Astrocyte (in vitro differentiated cells and primary cell): ENCODE measurements around the gene MIER1. TPM values are rescaled to one million over a fixed set of nuclear protein-coding genes. Genes with fewer than 3 reads are reported as not detected.
"Not testable (repeated sequence)": the region's sequence is repeated elsewhere in the genome, so short reads cannot be mapped to it uniquely, and the experiment has no call there.

Experiments used
- DNase-seq: peaks from one replicate; pipeline ENCODE4 v3.0.0-alpha.2; 2010; ENCODE audit warnings: low read depth
- FAIRE-seq: peaks from 2 replicates; lab custom pipeline; 2011; peaks lifted over from hg19 to GRCh38; lab: Jason Lieb, UNC
- H2AFZ ChIP-seq: 2 replicates; pipeline ENCODE4 v1.6.0; 2012; ENCODE audit warnings: low read depth, low read length, inconsistent platforms
- H3K27ac ChIP-seq: 2 replicates; pipeline ENCODE4 v1.5.1; 2011; ENCODE audit warnings: low read depth, low read length, inconsistent platforms
- H3K27me3 ChIP-seq: 2 replicates; pipeline ENCODE4 v1.6.0; 2011; ENCODE audit warnings: low read length, inconsistent platforms; ENCODE audit not compliant: insufficient read depth
- H3K36me3 ChIP-seq: 2 replicates; pipeline ENCODE4 v1.5.1; 2011; ENCODE audit warnings: low read length, inconsistent platforms; ENCODE audit not compliant: insufficient read depth
- H3K4me1 ChIP-seq: 2 replicates; pipeline ENCODE4 v1.5.1; 2011; ENCODE audit warnings: low read length, inconsistent platforms; ENCODE audit not compliant: insufficient read depth
- H3K4me2 ChIP-seq: 2 replicates; pipeline ENCODE4 v1.6.0; 2012; ENCODE audit warnings: low read length, inconsistent platforms
- H3K4me3 ChIP-seq: 2 replicates; pipeline ENCODE4 v1.5.1; 2011; ENCODE audit warnings: low read depth, mild to moderate bottlenecking, low read length, inconsistent platforms; ENCODE audit not compliant: insufficient read depth
- H3K79me2 ChIP-seq: 2 replicates; pipeline ENCODE4 v1.6.0; 2012; ENCODE audit warnings: mild to moderate bottlenecking, low read length, inconsistent platforms; ENCODE audit not compliant: insufficient read depth
- H3K9ac ChIP-seq: 2 replicates; pipeline ENCODE4 v1.6.0; 2012; ENCODE audit warnings: mild to moderate bottlenecking, low read length, inconsistent platforms
- H3K9me3 ChIP-seq: 2 replicates; pipeline ENCODE4 v1.5.1; 2012; ENCODE audit warnings: low read depth, mild to moderate bottlenecking, low read length, inconsistent platforms; ENCODE audit not compliant: insufficient read depth
- H4K20me1 ChIP-seq: 2 replicates; pipeline ENCODE4 v1.6.0; 2012; ENCODE audit warnings: low read length, inconsistent platforms; ENCODE audit not compliant: insufficient read depth
- H3K27ac Mint-ChIP-seq: one replicate; pipeline ENCODE4 v1.8.0; 2021; ENCODE audit warnings: mild to moderate bottlenecking, mixed read lengths; ENCODE audit not compliant: unreplicated experiment
- H3K27me3 Mint-ChIP-seq: one replicate; pipeline ENCODE4 v1.8.0; 2021; ENCODE audit warnings: low read depth, mixed read lengths; ENCODE audit not compliant: unreplicated experiment
- H3K36me3 Mint-ChIP-seq: one replicate; pipeline ENCODE4 v1.8.0; 2021; ENCODE audit warnings: low read depth, mixed read lengths; ENCODE audit not compliant: unreplicated experiment
- H3K4me1 Mint-ChIP-seq: one replicate; pipeline ENCODE4 v1.8.0; 2021; ENCODE audit warnings: low read depth, mixed read lengths; ENCODE audit not compliant: unreplicated experiment
- H3K4me3 Mint-ChIP-seq: one replicate; pipeline ENCODE4 v1.8.0; 2021; ENCODE audit warnings: mild to moderate bottlenecking, moderate library complexity, mixed read lengths; ENCODE audit not compliant: unreplicated experiment
- H3K9me3 Mint-ChIP-seq: one replicate; pipeline ENCODE4 v1.8.0; 2021; ENCODE audit warnings: mild to moderate bottlenecking, mixed read lengths; ENCODE audit not compliant: unreplicated experiment
- CTCF ChIP-seq: IDR thresholded peaks from 2 replicates; pipeline ENCODE4 v1.5.1; 2011; ENCODE audit warnings: low read depth, mild to moderate bottlenecking, inconsistent platforms, low read length, moderate library complexity; ENCODE audit not compliant: insufficient read depth
- EZH2 ChIP-seq: IDR thresholded peaks from 2 replicates; pipeline ENCODE4 v1.6.1; 2012; ENCODE audit warnings: mild to moderate bottlenecking, low read length, inconsistent platforms; ENCODE audit not compliant: insufficient read depth
- total RNA-seq: library from RNA; stranded (reverse); gene quantifications from 2 replicates; pipeline ENCODE4 v1.2.1, GENCODE V29; 2021

The MIER1 gene
- total RNA-seq, 1 donor from 2014 or later = 40.2 TPM

GRCh38 chr1:66968574-66968973 lies 43.8 kb downstream of the MIER1 start:
- Histone ChIP-seq H3K4me1 (no peaks in the 10 kb centered on the region), H3K36me3 (peaks cover 28% of the 10 kb centered on the region), H3K79me2 (no peaks in the 10 kb centered on the region), H3K27ac (no peak overlapping the region), H4K20me1 (no peaks in the 10 kb centered on the region), H3K9me3 (no peaks in the 10 kb centered on the region), H3K4me3 (no peak overlapping the region), H3K9ac (no peak overlapping the region), H3K4me2 (no peak overlapping the region), H3K27me3 (no peaks in the 10 kb centered on the region), H2AFZ (no peak overlapping the region)
- Mint-ChIP-seq H3K9me3 (no peaks in the 10 kb centered on the region), H3K36me3 (peaks cover 19% of the 10 kb centered on the region), H3K27me3 (no peaks in the 10 kb centered on the region), H3K4me3 (no peak overlapping the region), H3K4me1 (no peaks in the 10 kb centered on the region), H3K27ac (no peak overlapping the region)
- DNase-seq = no peak
- FAIRE-seq = no peak
- no peak for TF ChIP-seq EZH2
- no peak for TF ChIP-seq CTCF

- no peak overlapping the region for H2AFZ ChIP-seq
- no peak for DNase-seq
- no peaks in the 10 kb centered on the region for H3K36me3 Mint-ChIP-seq
- no peaks in the 10 kb centered on the region for H3K9me3 ChIP-seq
- TF ChIP-seq EZH2 (no peak), CTCF (no peak)
- no peaks in the 10 kb centered on the region for H4K20me1 ChIP-seq
- H3K4me1 Mint-ChIP-seq = no peaks in the 10 kb centered on the region
- H3K27me3 ChIP-seq = no peaks in the 10 kb centered on the region
- no peak overlapping the region for H3K9ac ChIP-seq
- peaks cover 54% of the 10 kb centered on the region for H3K36me3 ChIP-seq
- no peaks in the 10 kb centered on the region for H3K4me1 ChIP-seq
- no peak overlapping the region for H3K4me2 ChIP-seq
- FAIRE-seq = no peak
- no peak overlapping the region for H3K27ac Mint-ChIP-seq
- H3K27ac ChIP-seq = no peak overlapping the region
- no peak overlapping the region for H3K4me3 Mint-ChIP-seq
- H3K4me3 ChIP-seq = no peak overlapping the region
- H3K27me3 Mint-ChIP-seq = no peaks in the 10 kb centered on the region
- H3K9me3 Mint-ChIP-seq = no peaks in the 10 kb centered on the region
- H3K79me2 ChIP-seq = peaks cover 7% of the 10 kb centered on the region
These were observed 53.4 kb downstream of the MIER1 start for GRCh38 chr1:66978201-66978600.

- H3K27me3 ChIP-seq, FAIRE-seq, H3K9me3 ChIP-seq, H3K4me2 ChIP-seq, H3K4me3 Mint-ChIP-seq, H3K36me3 Mint-ChIP-seq, H3K27ac Mint-ChIP-seq, DNase-seq, H3K27ac ChIP-seq, H3K4me3 ChIP-seq, H2AFZ ChIP-seq, H3K79me2 ChIP-seq, H3K9ac ChIP-seq, H3K4me1 ChIP-seq, H4K20me1 ChIP-seq, H3K9me3 Mint-ChIP-seq, H3K4me1 Mint-ChIP-seq, H3K27me3 Mint-ChIP-seq: not testable (repeated sequence)
- H3K36me3 ChIP-seq = peaks cover 62% of the 10 kb centered on the region
These were observed 54.8 kb downstream of the MIER1 start for GRCh38 chr1:66979621-66980020.
